ENCODE data around the gene S1PR1.

GRCh38 chr1:101244842-101245241 is 8.0 kb downstream of the S1PR1 start:
- TF ChIP-seq, protein P1, sequence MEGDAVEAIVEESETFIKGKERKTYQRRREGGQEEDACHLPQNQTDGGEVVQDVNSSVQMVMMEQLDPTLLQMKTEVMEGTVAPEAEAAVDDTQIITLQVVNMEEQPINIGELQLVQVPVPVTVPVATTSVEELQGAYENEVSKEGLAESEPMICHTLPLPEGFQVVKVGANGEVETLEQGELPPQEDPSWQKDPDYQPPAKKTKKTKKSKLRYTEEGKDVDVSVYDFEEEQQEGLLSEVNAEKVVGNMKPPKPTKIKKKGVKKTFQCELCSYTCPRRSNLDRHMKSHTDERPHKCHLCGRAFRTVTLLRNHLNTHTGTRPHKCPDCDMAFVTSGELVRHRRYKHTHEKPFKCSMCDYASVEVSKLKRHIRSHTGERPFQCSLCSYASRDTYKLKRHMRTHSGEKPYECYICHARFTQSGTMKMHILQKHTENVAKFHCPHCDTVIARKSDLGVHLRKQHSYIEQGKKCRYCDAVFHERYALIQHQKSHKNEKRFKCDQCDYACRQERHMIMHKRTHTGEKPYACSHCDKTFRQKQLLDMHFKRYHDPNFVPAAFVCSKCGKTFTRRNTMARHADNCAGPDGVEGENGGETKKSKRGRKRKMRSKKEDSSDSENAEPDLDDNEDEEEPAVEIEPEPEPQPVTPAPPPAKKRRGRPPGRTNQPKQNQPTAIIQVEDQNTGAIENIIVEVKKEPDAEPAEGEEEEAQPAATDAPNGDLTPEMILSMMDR (optimal IDR thresholded peaks at IDR 0.05 in 1 of 3, IDR thresholded peaks at IDR 0.05 in 1 of 3, conservative IDR thresholded peaks at IDR 0.05 in 1 of 3; ENCODE audit: extremely low read depth in 1 of 3, insufficient read depth in 2 of 3, low read length in 3 of 3), result no peak
- no peak for TF ChIP-seq EZH2 (IDR thresholded peaks at IDR 0.05; ENCODE audit: low read length)
